Tongue (tissue), 2 donors: ENCODE data around the gene PPP1CA. TPM values are rescaled to one million over a fixed set of nuclear protein-coding genes. Genes with fewer than 3 reads are reported as not detected.

Experiments used
- DNase-seq: peaks from one replicate; pipeline ENCODE4 v3.0.0-alpha.2; 2015
- total RNA-seq: library from RNA; depleted of rRNA; stranded (reverse); fragments of >200 nt; gene quantifications from one replicate; pipeline ENCODE4 v1.2.3, GENCODE V29; 2014

The PPP1CA gene
- 121 TPM for total RNA-seq

GRCh38 chr11:67401495-67402191 lies at the start of gene PPP1CA:
Gene PPP1CA (minus strand): TSS chr11:67401858. CDS start chr11:67401782, 76 bp downstream.
- peak; percentile 96 for DNase-seq

- no peak for DNase-seq
Observed at GRCh38 chr11:67450796-67451657, 49.4 kb upstream of the PPP1CA start.

- DNase-seq = no peak
Observed at GRCh38 chr11:67449116-67449844, 47.6 kb upstream of the PPP1CA start.

GRCh38 chr11:67448220-67448609 lies 46.6 kb upstream of the PPP1CA start:
- DNase-seq = no peak

- no peak for DNase-seq
Observed at GRCh38 chr11:67445515-67445914, 43.9 kb upstream of the PPP1CA start.

GRCh38 chr11:67442504-67443404 lies 41.1 kb upstream of the PPP1CA start:
- DNase-seq = no peak

- no peak for DNase-seq
Observed at GRCh38 chr11:67441731-67442351, 40.2 kb upstream of the PPP1CA start.

GRCh38 chr11:67441098-67441563 lies 39.5 kb upstream of the PPP1CA start:
- no peak for DNase-seq

GRCh38 chr11:67440229-67441097 lies 38.8 kb upstream of the PPP1CA start:
- no peak for DNase-seq

- DNase-seq = no peak
Observed at GRCh38 chr11:67439321-67440228, 37.9 kb upstream of the PPP1CA start.

- no peak for DNase-seq
Observed at GRCh38 chr11:67438158-67438902, 36.7 kb upstream of the PPP1CA start.

- DNase-seq = no peak
Observed at GRCh38 chr11:67437809-67438157, 36.1 kb upstream of the PPP1CA start.

- no peak for DNase-seq
Observed at GRCh38 chr11:67437082-67437808, 35.6 kb upstream of the PPP1CA start, which contains the start of gene PTPRCAP. Gene PTPRCAP (minus strand): TSS chr11:67437682. CDS start chr11:67437619, 63 bp downstream.

GRCh38 chr11:67436459-67437081 lies 34.9 kb upstream of the PPP1CA start:
- peak; percentile 64 for DNase-seq

GRCh38 chr11:67435727-67436458 lies 34.2 kb upstream of the PPP1CA start:
- DNase-seq = no peak

- DNase-seq = no peak
Observed at GRCh38 chr11:67435031-67435726, 33.5 kb upstream of the PPP1CA start.
